DOHH2 (cell line): ENCODE measurements around the gene FAAP20.

Experiments
- CTCF ChIP-seq: fragments of 200-600 bp; sonication (generic); IDR thresholded peaks from one replicate; pipeline ENCODE4 v1.5.1; 2014; ENCODE audit warnings: antibody characterized with exemption, mild to moderate bottlenecking, low read depth, low read length; ENCODE audit not compliant: poor library complexity, severe bottlenecking
- EZH2phosphoT487 ChIP-seq: fragments of 200-600 bp; sonication (generic); IDR thresholded peaks from 2 replicates; pipeline ENCODE4 v1.6.1; 2017; ENCODE audit warnings: borderline replicate concordance, mild to moderate bottlenecking, antibody characterized with exemption, low read length, moderate library complexity, mixed read lengths

GRCh38 chr1:2152954-2153353, 41.6 kb downstream of the FAAP20 start:
- TF ChIP-seq CTCF = no peak
- no peak for TF ChIP-seq EZH2phosphoT487
